ENCODE results near the gene NDUFAF8. TPM values are rescaled to one million over a fixed set of nuclear protein-coding genes. Genes with fewer than 3 reads are reported as not detected.

The NDUFAF8 gene
- total RNA-seq, 2 experiments from 2014 or later: 34.6 to 38.6 TPM

GRCh38 chr17:81193051-81193410, 46.1 kb upstream of the NDUFAF8 start:
- H3K27ac Mint-ChIP-seq: no peak overlapping the region

GRCh38 chr17:81193470-81194224, 45.5 kb upstream of the NDUFAF8 start:
- H3K27me3 Mint-ChIP-seq: no peaks in the 10 kb centered on the region

More at GRCh38 chr17:81193051-81193410, 46.1 kb upstream of the NDUFAF8 start:
- no peak for TF ChIP-seq CTCF (IDR thresholded peaks at IDR 0.05)
- intact Hi-C loops (cut with DNase I, micrococcal nuclease): no loop called here
- Histone ChIP-seq H3K9me3 (ENCODE audit: control insufficient read depth in 1 of 2, insufficient read depth in 1 of 2, low read length in 2 of 2) (no peaks in the 10 kb centered on the region), H3K27me3 (ENCODE audit: control insufficient read depth in 1 of 2, insufficient read depth in 2 of 2, low read length in 2 of 2) (no peaks in the 10 kb centered on the region), H3K27ac (ENCODE audit: low read depth in 1 of 2, low read length in 2 of 2) (no peak overlapping the region), H3K4me3 (ENCODE audit: low read length) (no peak overlapping the region), H3K4me1 (ENCODE audit: insufficient read depth, low read length) (no peaks in the 10 kb centered on the region), H3K36me3 (ENCODE audit: insufficient read depth, low read length) (no peaks in the 10 kb centered on the region)
- DNase-seq (no peak), ATAC-seq (ENCODE audit: poor library complexity) (no peak)
- Mint-ChIP-seq H3K36me3 (ENCODE audit: low read depth) (peaks cover 4% of the 10 kb centered on the region), H3K4me3 (no peak overlapping the region), H3K9me3 (no peaks in the 10 kb centered on the region), H3K4me1 (ENCODE audit: low read depth) (no peaks in the 10 kb centered on the region), H3K27me3 (no peaks in the 10 kb centered on the region)
- CTCF ChIA-PET: no interaction called here
- POLR2A ChIA-PET: no interaction called here

GRCh38 chr17:81194225-81194760, 44.8 kb upstream of the NDUFAF8 start:
- ATAC-seq (ENCODE audit: poor library complexity) (no peak), DNase-seq (no peak)
- Histone ChIP-seq H3K27ac (ENCODE audit: low read depth in 1 of 2, low read length in 2 of 2) (no peak overlapping the region), H3K36me3 (ENCODE audit: insufficient read depth, low read length) (no peaks in the 10 kb centered on the region), H3K4me3 (ENCODE audit: low read length) (no peak overlapping the region), H3K9me3 (ENCODE audit: control insufficient read depth in 1 of 2, insufficient read depth in 1 of 2, low read length in 2 of 2) (no peaks in the 10 kb centered on the region), H3K27me3 (ENCODE audit: control insufficient read depth in 1 of 2, insufficient read depth in 2 of 2, low read length in 2 of 2) (no peaks in the 10 kb centered on the region), H3K4me1 (ENCODE audit: insufficient read depth, low read length) (no peaks in the 10 kb centered on the region)
- Mint-ChIP-seq H3K4me1 (ENCODE audit: low read depth) (no peaks in the 10 kb centered on the region), H3K27ac (no peak overlapping the region), H3K36me3 (ENCODE audit: low read depth) (no peaks in the 10 kb centered on the region), H3K9me3 (no peaks in the 10 kb centered on the region), H3K27me3 (no peaks in the 10 kb centered on the region), H3K4me3 (no peak overlapping the region)
- TF ChIP-seq CTCF (IDR thresholded peaks at IDR 0.05): no peak
- ChIA-PET POLR2A (no interaction called here), CTCF (no interaction called here)
- intact Hi-C loops (cut with DNase I, micrococcal nuclease): no loop called here

More at GRCh38 chr17:81193470-81194224, 45.5 kb upstream of the NDUFAF8 start:
- no peak overlapping the region for H3K4me3 Mint-ChIP-seq
- no peaks in the 10 kb centered on the region for H3K4me1 ChIP-seq (ENCODE audit: insufficient read depth, low read length)
- H3K27ac Mint-ChIP-seq: no peak overlapping the region
- H3K9me3 ChIP-seq (ENCODE audit: control insufficient read depth in 1 of 2, insufficient read depth in 1 of 2, low read length in 2 of 2): no peaks in the 10 kb centered on the region
- H3K27ac ChIP-seq (ENCODE audit: low read depth in 1 of 2, low read length in 2 of 2): no peak overlapping the region
- no peak for DNase-seq
- H3K27me3 ChIP-seq (ENCODE audit: control insufficient read depth in 1 of 2, insufficient read depth in 2 of 2, low read length in 2 of 2): no peaks in the 10 kb centered on the region
- ChIA-PET POLR2A (no interaction called here), CTCF (no interaction called here)
- no peak for ATAC-seq (ENCODE audit: poor library complexity)
- H3K4me1 Mint-ChIP-seq (ENCODE audit: low read depth): no peaks in the 10 kb centered on the region
- no peaks in the 10 kb centered on the region for H3K9me3 Mint-ChIP-seq
- TF ChIP-seq CTCF (IDR thresholded peaks at IDR 0.05): no peak
- H3K4me3 ChIP-seq (ENCODE audit: low read length): no peak overlapping the region
- no peaks in the 10 kb centered on the region for H3K36me3 ChIP-seq (ENCODE audit: insufficient read depth, low read length)
- intact Hi-C loops (cut with DNase I, micrococcal nuclease): no loop called here
- H3K36me3 Mint-ChIP-seq (ENCODE audit: low read depth): peaks cover 4% of the 10 kb centered on the region

Measured in CD4-positive, alpha-beta T cell (primary cell).